GM18505 (cell line): ENCODE measurements around the gene KRTDAP.
A peak's percentile ranks its signal among the peaks of the same experiment; 100 is the strongest.

Experiments
- ATAC-seq: cut with Tn5 transposase; IDR thresholded peaks from one replicate; pipeline ENCODE4 v1.9.1; 2021; ENCODE audit not compliant: unreplicated experiment
- POLR2A ChIP-seq: IDR thresholded peaks from 4 replicates; pipeline ENCODE4 v1.6.1; 2011; ENCODE audit warnings: borderline replicate concordance; ENCODE audit not compliant: insufficient read depth, insufficient read length; ENCODE audit errors: extremely low read depth

KRTDAP gene

GRCh38 chr19:35522745-35523327 is 32.6 kb upstream of the KRTDAP start:
- TF ChIP-seq POLR2A = no peak
- ATAC-seq = no peak

- TF ChIP-seq POLR2A = no peak
- no peak for ATAC-seq
Observed at GRCh38 chr19:35521124-35521743, 31.0 kb upstream of the KRTDAP start.

- no peak for TF ChIP-seq POLR2A
- ATAC-seq = no peak
Observed at GRCh38 chr19:35519291-35519690, 29.0 kb upstream of the KRTDAP start.

- ATAC-seq = no peak
- no peak for TF ChIP-seq POLR2A
Observed at GRCh38 chr19:35518313-35518712, 28.0 kb upstream of the KRTDAP start.

- no peak for ATAC-seq
- no peak for TF ChIP-seq POLR2A
Observed at GRCh38 chr19:35517342-35517741, 27.1 kb upstream of the KRTDAP start.

- TF ChIP-seq POLR2A = no peak
- ATAC-seq = no peak
Observed at GRCh38 chr19:35516310-35516709, 26.0 kb upstream of the KRTDAP start.

GRCh38 chr19:35514282-35514809 is 24.1 kb upstream of the KRTDAP start:
- TF ChIP-seq POLR2A = no peak
- ATAC-seq = no peak

- no peak for ATAC-seq
- no peak for TF ChIP-seq POLR2A
Observed at GRCh38 chr19:35513628-35514281, 23.5 kb upstream of the KRTDAP start, which contains the start of gene DMKN. DMKN (minus strand) TSS chr19:35513649; CDS start chr19:35513475, 174 bp downstream.

GRCh38 chr19:35512831-35513627 is 22.8 kb upstream of the KRTDAP start:
- no peak for TF ChIP-seq POLR2A
- no peak for ATAC-seq

GRCh38 chr19:35511337-35511736 is 21.1 kb upstream of the KRTDAP start:
- no peak for TF ChIP-seq POLR2A
- ATAC-seq = no peak

GRCh38 chr19:35510626-35510964 is 20.3 kb upstream of the KRTDAP start:
- no peak for TF ChIP-seq POLR2A
- ATAC-seq = no peak

- no peak for ATAC-seq
- peak; percentile 44 for TF ChIP-seq POLR2A
Observed at GRCh38 chr19:35509861-35510625, 19.8 kb upstream of the KRTDAP start.
